NCI-H2081 (cell line): ENCODE results near the gene C11orf58.

ENCODE experiments used
- DNase-seq, 2 experiments: peaks; one replicate each; lab custom pipeline; 2025; lab: John Stamatoyannopoulos, UW

C11orf58 gene

DNA sequence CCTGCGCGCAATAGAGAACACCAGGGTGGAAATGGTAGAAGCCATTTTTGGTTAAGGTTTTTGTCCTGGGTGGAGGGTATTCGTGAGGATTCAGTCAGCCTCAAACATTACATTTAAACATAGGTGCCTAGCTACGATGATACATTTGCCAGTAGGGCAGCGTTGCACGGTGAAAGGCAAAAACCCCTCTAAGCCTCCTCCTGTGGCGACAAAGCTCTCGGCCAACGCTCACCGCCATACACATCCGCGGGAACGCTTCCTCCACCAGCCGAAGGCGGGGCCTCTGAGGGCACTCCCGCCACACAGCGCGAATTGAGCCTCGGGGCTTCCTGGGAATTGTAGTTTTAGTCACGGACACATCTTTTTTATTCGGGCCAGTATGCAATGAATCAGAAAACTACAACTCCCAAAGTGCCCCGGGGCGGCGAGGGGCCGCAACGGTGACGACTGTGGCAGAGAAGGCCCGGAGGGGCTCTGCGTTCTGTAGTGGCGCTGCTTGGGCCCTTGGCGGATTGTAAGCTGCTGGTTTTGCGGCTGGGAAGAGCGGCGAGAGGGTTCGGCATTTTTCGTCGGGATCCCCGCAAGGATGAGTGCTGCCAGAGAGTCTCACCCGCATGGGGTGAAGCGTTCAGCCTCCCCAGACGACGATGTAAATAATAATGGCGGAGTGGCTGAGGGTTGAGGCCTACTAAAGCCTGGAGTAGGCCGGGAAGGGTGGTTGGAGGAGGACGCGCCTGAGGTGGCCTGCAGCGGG is at the start of gene C11orf58:
TSS of gene C11orf58 (plus strand) at position 455 of the 754 bp plus-strand sequence. CDS start at position 587, 132 bp downstream.
- DNase-seq, result peak; percentile 96 to 98

DNA sequence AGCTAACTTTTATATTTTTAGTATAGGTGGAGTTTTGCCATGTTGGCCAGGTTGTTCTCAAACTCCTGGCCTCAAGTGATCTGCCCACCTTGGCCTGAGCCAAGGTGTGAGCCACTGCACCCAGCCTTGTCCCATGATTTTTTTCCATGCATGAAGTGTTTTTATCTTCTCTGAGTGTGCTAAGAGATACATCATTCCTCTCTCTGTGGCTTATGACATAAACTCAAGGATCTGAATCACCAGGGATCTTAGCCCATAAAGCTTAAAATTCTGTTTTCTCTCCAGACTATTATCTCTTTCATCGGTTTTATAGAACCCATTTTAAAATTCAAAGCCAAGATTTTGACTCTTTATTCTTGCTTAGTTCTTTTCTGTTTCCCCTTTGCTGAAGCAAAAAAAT is 48.4 kb upstream of the C11orf58 start:
- DNase-seq, result no peak

DNA sequence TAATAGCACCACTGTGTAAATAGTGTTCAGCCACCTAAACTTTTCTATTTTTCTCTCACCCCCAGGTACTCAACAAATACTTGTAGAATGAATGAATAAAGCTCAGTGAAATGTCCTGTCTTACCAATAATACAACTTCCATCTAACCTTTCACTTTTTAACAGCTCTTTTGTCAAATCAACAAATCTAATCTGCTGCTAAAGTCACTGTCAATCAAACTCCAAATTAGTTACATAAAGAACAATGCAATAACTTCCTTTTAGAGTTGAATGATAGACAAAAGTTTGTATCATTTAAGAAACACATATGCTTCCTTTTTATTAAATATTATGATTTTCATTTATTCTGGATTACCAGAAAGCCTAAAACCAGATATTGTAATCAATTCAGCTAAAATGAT is 34.7 kb upstream of the C11orf58 start:
- no peak for DNase-seq

DNA sequence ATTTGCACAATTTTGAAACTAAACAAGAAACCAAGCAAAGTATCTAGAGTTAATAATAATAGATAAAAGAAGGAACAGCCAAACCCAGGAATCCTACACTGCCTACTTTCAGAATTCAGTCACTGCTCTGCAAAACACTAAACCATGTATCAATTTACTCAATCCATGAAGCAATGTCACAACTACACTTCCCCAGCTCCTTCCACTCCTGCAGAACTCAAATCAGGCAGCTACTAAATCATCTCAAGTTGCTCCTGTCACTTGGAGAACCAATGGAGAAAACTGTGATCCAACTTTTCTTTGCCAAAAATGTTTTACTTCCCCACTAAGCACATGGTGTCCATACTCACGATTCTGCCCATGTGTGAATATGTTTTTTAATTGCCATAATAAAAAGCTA is 24.9 kb upstream of the C11orf58 start:
- DNase-seq, result no peak

DNA sequence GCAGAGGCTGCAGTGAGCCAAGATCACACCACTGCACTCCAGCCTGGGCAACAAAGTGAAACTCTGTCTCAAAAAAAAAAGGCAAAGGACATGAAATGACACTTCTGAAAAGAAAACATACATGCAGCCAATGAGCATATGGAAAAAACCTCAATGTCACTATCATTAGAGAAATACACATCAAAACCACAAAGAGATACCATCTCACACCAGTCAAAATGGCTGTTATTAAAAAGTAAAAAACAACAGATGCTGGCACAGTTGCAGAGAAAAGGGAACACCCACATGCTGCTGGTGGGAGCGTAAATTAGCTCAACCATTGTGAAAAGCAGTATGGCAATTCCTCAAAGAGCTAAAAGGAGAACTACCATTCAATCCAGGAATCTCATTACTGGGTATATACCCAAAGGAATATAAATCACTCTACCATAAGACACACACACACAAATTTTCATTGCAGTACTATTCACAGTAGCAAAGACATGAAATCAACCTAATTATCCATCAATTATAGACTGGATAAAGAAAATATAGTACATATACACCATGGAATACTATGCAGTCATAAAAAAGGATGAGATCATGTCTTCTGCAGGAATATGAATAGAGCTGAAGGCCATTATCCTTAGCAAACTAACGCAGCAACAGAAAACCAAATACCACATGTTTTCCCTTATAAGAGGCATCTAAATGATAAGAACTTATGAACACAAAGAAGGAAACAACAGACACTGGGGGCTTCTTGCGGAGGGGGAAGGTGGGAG is 15.7 kb upstream of the C11orf58 start:
- DNase-seq, result no peak

DNA sequence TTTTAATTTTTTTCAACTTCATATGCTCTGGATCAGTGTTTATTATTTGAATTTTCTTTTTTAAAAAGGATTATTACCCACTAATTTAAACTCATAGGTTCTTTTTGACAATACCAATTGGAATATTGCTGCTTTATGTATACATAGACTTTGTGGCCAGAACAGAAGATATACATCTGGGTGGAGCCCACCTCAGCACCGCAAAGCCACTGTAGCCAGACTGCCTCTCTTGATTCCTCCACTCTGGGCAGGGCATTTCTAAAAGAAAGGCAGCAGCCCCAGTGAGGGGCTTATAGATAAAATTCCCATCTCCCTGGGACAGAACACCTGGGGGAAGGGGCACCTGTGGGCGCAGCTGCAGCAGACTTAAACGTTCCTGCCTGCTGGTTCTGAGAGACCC is 10.6 kb upstream of the C11orf58 start:
- DNase-seq, result no peak

DNA sequence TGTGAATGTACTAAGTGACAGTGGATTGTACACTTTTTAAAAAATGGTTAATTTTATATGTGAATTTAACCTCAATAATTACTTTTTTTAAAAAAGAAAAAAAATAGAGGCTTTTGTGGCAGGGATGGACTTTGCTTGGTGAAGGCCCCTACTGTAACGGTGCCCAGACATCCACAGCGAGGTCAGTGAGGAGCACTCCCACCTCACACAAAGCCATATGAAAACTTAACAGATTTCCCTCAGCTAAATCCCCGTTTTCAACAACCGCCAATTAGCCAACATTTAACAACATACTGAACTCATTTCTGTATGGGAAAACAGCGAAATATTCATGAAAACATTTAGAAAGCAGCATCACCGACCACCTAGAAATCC is 642 bp upstream of the C11orf58 start:
- DNase-seq, result no peak

DNA sequence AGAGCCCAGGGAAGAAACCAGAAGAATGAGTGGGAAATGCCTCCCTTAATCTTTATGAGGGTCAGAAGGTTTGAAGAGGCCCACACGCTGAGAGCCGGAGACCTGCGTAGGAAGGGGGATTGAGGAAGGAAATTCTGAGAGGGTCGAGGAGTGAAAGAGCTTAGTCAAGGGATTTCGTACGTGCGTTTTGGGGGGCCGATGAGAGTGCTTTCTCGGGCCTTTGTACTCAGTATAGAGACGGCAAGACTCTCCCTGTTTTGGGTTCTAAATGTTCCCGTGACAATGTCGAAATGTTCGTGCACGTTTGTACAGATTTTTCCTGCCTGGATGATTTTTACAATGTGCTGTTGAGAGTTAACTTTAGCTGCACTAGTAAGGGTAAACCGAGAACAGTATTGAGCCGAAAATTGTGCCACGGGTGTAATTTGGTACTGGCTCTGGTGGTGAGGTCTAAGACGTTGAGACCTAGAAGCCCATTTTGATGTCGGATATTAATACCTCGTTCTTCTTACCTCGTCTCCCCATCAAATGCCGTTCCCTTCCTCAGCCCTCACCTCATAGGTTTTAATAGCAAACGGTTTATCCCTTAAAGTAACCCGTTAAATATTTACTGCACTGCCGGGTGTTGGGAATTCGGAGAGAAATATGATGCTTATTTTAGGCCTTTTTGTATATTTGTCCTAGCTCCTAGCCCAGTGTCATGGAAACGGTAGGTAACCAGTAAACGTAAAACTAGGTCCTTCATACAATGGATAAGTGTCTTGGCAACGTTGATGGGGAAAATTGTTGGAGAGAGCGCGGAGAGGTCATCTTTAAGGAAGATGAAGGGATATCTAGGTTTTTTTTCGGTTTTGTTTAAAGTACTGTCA is 734 bp downstream of the C11orf58 start:
- peak in 1 of 2 experiments; percentile 31 for DNase-seq

DNA sequence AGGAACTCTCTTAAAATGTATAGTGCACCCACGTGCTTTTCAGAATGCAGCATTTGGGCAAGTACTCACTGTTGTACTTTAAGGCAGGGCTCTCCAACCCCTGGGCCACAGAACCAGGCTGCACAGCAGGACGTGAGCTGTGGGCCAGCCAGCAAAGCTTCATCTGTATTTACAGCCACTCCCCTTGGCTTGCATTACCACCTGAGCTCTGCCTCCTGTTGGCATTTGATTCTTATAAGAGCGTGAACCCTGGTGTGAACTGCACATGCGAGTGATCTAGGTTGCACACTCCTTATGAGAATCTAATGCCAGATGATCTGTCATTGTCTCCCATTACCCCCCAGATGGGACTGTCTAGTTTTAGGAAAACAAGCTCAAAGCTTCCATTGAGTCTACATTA is 3.0 kb downstream of the C11orf58 start:
- DNase-seq, result peak in 1 of 2 experiments; percentile 43

DNA sequence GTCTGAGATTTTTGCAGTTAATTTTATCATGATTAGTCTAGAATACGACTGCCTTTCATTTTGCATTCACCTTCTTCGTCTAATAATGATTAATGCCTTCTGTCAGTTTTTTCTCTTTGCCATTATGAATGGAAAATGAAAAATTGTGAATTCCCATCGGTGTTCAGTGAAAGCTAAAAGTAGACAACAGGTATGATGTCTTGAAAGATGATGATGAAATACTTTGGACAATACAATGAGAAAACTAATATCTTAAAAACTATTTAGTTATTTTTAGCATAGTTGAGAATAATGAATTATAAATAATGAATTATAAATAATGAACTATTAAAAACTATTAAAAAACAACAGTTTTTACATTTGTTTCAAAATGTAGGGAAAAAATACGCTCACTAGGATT is 5.0 kb downstream of the C11orf58 start:
- no peak for DNase-seq

DNA sequence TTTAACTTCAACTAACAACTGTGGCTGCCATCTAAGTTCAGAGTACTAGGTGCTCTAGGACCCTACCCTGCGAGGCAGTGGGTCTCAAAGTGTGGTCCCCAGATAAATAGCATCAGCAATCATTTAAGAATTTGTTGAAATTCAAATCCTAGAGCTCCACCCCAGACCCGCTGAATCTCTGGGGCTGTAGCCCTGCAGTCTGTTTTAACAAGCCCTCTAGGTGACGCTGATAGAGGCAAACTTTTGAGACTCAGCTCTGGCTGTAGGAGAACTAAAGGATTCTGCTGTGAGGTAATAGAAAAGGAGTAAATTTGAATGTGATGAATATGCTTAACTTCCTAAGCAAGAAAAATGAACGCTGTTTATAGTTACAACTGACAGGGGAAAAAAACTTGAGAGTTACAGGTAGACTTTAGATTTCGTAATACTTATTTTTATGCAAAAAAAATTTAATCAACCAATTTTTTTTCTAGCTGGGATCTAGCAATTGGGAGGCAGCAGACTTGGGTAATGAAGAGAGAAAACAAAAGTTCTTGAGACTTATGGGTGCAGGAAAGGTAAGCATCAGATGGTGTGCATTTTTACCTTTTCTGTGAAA is 5.8 kb downstream of the C11orf58 start:
- no peak for DNase-seq

DNA sequence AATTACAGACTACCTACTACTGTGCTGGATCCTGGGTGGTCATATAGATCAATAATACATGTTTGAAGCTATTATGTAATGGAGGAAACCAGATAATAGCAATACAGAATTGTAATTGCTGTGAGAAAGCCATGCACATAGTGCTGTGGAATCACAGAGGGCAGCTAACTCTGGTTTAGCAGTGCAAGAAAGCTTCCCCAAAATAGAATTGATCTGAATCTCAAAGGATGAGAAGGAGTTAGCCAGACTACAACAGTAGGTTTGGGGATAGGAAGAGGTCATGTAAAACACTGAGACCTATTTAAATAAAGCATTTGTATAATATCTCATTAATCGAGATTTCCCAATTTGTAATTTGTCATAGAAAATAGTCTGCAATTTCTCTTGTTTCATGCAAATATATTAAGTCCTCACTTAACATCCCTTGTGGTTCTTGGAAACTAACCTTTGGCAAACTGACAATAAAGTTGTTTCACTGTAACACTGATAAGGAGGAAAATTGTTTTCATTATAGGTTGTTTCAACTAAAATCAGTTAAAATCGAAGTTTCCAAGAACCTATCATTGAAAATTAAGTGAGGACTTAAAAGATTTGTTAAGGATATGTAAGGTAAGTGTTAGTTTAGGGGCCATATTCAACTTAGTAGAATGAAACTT is 7.6 kb downstream of the C11orf58 start:
- DNase-seq, result no peak

DNA sequence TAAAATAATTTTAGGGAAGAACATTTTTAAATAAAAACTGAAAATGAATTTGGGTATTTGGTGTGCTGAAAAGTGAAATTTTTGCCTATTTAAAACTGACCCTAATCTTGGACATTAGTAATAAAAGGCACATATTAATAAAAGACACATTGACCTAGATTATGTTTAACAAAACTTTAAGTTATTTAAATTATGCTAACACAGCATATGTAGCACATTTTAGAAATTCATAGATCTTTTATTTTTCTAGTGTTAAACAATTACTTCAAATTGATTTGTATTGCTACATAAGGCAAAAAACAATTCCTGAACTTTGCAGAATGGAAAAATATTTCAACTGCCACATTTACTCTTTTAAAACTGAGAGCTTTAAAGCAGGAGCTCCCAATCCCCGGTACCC is 10.6 kb downstream of the C11orf58 start:
- DNase-seq, result no peak

DNA sequence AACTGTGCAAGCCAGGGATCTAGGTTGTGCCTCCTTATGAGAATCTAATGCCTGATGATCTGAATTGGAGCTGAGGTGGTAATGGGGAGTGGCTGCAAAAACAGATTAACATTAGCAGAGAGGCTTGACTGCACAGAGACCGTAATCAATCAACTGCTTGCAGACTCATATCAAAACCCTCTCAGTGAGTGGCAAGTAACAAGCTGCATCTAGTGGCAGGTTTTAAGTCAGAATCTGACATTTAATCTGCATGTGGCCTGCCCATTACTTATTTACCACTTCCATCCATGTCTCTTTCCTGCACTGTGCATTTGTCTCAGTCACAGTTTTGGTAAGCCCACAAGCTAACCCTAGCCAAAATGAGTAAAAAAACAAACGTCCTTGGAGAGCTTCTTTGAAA is 11.2 kb downstream of the C11orf58 start:
- DNase-seq, result no peak

DNA sequence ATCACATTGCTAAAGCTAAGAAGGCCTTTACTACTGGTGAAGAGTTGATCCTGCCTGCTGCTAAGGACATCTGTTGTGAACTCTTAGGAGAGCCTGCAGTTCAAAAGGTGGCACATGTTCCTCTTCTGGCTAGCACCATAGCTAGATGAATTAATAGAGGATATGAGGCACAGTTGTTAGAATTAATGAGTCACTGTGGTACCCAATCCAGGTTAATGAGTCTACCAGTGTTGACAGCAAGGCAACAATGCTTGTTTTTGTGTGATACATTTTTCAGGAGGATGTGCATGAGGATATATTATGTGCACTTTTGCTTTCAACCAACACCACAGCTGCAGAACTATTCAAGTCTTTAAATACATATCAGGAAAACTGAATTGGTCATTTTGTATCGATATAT is 12.0 kb downstream of the C11orf58 start:
- DNase-seq, result no peak

DNA sequence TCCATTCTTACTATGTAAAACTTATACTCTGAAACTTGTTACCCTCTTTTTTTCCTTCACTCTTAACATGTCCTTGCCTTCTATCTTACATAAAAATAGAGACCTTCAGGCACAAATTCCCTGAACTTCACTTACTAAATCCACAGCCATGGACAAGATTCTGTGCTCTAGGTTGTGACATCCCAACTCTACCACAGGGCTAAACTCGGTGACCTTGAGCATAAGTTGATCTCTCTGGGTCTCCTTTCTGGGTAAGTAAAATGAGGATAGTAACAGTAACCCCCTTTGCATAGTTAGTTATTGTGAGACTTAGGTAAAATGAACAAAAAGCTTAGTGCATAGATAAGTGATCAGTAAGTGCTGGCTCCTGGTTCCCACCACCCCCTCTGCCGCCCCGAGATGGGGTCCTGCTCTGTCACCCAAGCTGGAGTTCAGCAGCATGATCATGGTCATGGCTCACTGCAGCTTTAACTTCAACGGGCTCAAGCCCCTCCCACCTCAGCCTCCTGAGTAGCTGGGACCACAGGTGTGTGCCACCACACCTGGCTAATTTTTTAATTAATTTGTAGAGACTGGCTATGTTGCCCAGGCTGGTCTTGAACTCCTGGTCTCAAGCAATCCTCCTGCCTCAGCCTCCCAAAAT is 20.1 kb downstream of the C11orf58 start:
- no peak for DNase-seq

DNA sequence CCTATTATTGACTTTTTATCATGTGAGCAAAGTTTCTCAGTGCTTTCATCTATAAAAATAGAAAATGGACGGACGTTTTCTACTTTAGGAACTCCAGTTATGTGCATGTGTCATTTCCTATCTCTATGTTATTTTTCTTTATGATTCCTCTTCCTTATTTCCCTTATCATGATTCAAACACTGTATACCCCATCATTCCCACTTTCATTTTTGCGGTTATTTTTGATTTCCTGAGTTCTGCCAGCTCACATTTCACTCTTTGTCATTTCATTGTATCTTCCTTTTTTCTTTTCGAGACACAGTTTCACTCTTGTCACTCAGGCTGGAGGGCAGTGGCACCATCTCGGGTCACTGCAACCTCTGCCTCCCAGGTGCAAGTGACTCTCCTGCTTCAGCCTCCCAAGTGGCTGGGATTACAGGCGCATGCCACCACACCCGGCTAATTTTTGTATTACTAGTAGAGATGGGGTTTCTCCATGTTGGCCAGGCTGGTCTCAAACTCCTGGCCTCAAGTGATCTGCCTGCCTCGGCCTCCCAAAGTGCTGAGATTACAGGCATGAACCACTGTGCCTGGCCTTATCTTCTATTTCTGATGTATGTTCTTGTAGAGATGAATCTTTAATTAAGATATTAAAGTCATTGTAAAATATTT is 21.5 kb downstream of the C11orf58 start:
- DNase-seq, result no peak

DNA sequence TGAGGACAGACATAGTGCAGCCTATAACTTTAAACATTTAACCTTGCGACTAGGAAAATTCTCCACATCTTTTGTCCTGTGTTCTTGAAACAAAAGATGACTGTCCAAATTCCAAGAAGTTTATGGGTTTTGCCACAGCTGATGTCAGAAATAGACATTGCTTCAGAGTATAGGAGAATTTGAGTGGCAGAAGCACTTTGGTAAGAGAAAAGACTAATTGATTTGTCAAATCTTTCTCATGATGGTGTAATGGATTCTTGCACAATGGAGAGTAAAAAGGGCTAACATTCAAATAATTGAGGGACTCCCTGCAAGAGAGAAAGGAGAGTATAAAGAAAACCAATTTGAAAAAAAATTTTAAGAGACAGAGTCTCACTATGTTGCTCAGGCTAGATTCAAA is 25.3 kb downstream of the C11orf58 start:
- DNase-seq, result no peak

DNA sequence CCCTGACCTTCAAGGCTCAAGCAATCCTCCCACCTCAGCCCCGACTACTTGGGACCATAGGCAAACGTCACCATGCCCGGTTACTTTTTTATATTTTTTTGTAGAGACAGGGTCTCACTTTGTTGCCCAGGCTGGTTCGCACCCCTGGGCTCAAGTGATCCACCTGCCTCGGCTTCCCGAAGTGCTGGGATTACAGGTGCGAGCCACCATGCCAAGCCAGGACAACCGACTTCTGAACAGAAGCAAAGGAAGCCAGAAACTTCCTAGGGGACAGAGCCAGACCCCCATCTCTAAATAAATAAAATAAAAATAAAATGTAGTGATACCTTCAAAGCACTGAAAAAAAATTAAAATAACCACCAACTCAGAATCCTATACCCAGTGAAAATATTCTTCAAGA is 26.4 kb downstream of the C11orf58 start:
- DNase-seq, result no peak

DNA sequence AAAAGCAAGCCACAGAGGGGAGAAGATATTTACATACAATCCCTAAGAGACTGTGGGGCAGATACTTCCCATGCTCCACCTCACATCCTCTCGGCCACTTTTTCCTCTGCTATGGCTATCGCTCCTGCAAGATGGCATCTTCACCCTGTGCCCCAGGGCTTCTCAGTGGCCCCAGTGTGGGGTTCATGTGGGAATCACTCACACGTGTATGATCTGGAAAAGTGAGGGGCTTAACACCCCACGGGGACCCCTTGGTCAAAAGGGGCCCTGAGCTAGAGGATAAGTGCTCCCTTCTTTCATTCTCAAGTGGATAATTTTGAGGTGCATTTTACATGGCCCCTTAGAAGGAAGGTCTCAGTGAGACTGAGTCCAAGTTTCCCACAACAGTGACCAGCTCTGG is 28.7 kb downstream of the C11orf58 start:
- DNase-seq, result no peak

DNA sequence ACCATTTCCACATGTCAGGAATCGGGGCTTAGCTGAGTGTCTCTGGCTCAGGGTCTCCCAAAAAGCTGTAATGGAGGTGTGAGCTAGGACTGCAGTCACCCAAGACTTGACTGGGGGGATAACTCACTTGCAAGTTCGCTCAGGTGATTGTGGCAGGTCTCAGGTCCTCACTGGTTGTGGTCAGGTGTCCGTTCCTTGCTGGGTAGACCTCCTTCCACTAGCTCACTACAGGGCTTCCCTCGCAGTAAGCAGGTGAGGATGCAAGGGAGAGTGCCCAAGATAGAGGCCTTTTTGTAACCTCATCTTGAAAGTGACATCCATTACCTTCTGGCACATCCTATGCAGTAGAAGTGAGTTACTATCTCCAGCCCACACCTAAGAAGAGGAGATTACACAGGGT is 29.5 kb downstream of the C11orf58 start:
- DNase-seq, result no peak
